Tibial nerve (tissue), 4 donors: ENCODE measurements around the gene BAK1. TPM values are rescaled to one million over a fixed set of nuclear protein-coding genes. Genes with fewer than 3 reads are reported as not detected.

Experiments
- DNase-seq, 2 donors: peaks; one replicate each; pipeline ENCODE4 v3.0.0-alpha.2; 2019; ENCODE audit warnings: low spot score in 2 of 2
- H3K27ac ChIP-seq, 4 donors: fragments of 200-600 bp; sonication (generic) in 3 of 4; one replicate each; pipeline ENCODE4 v1.5.1; 2017 to 2019; ENCODE audit warnings: mild to moderate bottlenecking in 1 of 4
- H3K27me3 ChIP-seq, 2 donors: fragments of 200-600 bp; sonication (generic) in 1 of 2; one replicate each; pipeline versions ENCODE4 v1.5.1 to v1.6.0; 2017 to 2019
- H3K36me3 ChIP-seq, 3 donors: fragments of 200-600 bp; sonication (generic); one replicate each; pipeline ENCODE4 v1.5.1; 2018 to 2019
- H3K4me1 ChIP-seq, 4 donors: fragments of 200-600 bp; sonication (generic) in 3 of 4; one replicate each; pipeline ENCODE4 v1.5.1; 2017 to 2019
- H3K4me3 ChIP-seq, 4 donors: fragments of 200-600 bp; sonication (generic) in 3 of 4; one replicate each; pipeline ENCODE4 v1.5.1; 2017 to 2019; ENCODE audit warnings: mild to moderate bottlenecking in 1 of 4, moderate library complexity in 1 of 4
- H3K9me3 ChIP-seq, 4 donors: fragments of 200-600 bp; sonication (generic) in 3 of 4; one replicate each; pipeline ENCODE4 v1.5.1; 2017 to 2019
- EP300 ChIP-seq, 2 donors: sonication (generic); formaldehyde crosslinking; IDR thresholded peaks; one replicate each; pipeline ENCODE4 v1.6.1; 2017; ENCODE audit warnings: antibody characterized with exemption in 2 of 2, mild to moderate bottlenecking in 1 of 2
- POLR2A ChIP-seq, 2 donors: fragments of 450-650 bp; IDR thresholded peaks; one replicate each; pipeline ENCODE4 v1.6.1; 2017; ENCODE audit warnings: antibody characterized with exemption in 2 of 2, mild to moderate bottlenecking in 2 of 2, moderate library complexity in 2 of 2
- WGBS, 2 donors: methylation state at CpG; one replicate each; pipeline ENCODE4 v1.1.5; 2018; 5-methylcytosine and 5-hydroxymethylcytosine counted together
- total RNA-seq, 4 donors: library from RNA; depleted of rRNA; stranded (reverse); fragments of >200 nt; gene quantifications; one replicate each; pipeline ENCODE4 v1.1.0, GENCODE V29; 2016
- TF ChIP-seq, protein P1 (sequence below), 5 experiments: fragments of 200-600 bp in 3 of 5; fragments of 450-650 bp in 2 of 5; sonication (generic) in 3 of 5; IDR thresholded peaks; one replicate each; pipeline ENCODE4 v1.5.1; 2016 to 2019; ENCODE audit warnings: antibody characterized with exemption in 5 of 5, mild to moderate bottlenecking in 3 of 5, moderate library complexity in 2 of 5

The BAK1 gene
- total RNA-seq, 4 donors from 2014 or later, result 7.9 to 15.3 (median 10.1) TPM

DNA sequence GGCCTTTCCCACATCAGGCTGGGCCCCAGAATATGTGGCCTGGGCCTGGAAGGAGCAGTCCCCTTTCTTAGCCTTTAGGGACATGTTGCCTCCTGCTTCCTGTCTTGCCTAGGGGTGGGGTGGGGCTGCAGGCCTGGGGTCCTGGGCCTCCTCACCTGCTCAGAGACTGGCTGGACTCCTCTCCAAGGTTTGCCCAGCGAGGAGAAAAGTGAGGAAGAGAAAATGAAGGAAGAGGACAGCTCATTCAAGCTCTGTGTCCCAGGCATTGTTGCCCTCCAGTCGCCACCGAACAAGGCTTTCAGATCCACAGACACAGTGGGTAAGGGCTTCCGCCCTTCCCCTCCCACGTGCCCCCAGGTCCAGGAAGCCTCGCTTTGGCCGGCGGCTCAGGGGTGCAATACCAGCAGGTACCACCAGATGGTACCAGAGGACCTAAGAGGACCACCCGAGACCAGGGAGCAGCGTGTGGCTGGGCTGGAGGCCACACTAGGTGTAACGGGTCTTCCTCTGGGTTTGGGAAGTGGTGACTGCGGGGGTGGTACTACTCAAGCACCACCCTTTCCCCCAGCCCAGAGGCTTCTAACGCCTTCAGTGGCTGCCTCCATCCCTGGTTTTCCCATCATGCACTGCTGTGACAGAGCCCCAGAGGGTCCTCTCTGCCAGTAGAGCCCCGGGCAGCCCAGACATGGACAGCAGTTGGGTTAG is 5.5 kb upstream of the BAK1 start:
- Histone ChIP-seq H3K27me3 (no peaks in the 10 kb centered on the region), H3K36me3 (no peaks in the 10 kb centered on the region), H3K9me3 (no peaks in the 10 kb centered on the region), H3K4me1 (peaks cover 3 to 29% (median 18%) of the 10 kb centered on the region in 4 donors), H3K27ac (peak overlapping the region in 1 of 4 donors; percentile 55), H3K4me3 (peak overlapping the region in 1 of 4 donors; percentile 15)
- TF ChIP-seq EP300 (IDR thresholded peaks at IDR 0.05), result no peak
- TF ChIP-seq, protein P1, sequence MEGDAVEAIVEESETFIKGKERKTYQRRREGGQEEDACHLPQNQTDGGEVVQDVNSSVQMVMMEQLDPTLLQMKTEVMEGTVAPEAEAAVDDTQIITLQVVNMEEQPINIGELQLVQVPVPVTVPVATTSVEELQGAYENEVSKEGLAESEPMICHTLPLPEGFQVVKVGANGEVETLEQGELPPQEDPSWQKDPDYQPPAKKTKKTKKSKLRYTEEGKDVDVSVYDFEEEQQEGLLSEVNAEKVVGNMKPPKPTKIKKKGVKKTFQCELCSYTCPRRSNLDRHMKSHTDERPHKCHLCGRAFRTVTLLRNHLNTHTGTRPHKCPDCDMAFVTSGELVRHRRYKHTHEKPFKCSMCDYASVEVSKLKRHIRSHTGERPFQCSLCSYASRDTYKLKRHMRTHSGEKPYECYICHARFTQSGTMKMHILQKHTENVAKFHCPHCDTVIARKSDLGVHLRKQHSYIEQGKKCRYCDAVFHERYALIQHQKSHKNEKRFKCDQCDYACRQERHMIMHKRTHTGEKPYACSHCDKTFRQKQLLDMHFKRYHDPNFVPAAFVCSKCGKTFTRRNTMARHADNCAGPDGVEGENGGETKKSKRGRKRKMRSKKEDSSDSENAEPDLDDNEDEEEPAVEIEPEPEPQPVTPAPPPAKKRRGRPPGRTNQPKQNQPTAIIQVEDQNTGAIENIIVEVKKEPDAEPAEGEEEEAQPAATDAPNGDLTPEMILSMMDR (IDR thresholded peaks at IDR 0.05), result peak; percentile 94 to 100 (median 98)
- 8 to 9% methylated on average over 13 to 14 of the region's 14 CpGs for WGBS, 2 donors
- peak; percentile 79 to 91 for DNase-seq

DNA sequence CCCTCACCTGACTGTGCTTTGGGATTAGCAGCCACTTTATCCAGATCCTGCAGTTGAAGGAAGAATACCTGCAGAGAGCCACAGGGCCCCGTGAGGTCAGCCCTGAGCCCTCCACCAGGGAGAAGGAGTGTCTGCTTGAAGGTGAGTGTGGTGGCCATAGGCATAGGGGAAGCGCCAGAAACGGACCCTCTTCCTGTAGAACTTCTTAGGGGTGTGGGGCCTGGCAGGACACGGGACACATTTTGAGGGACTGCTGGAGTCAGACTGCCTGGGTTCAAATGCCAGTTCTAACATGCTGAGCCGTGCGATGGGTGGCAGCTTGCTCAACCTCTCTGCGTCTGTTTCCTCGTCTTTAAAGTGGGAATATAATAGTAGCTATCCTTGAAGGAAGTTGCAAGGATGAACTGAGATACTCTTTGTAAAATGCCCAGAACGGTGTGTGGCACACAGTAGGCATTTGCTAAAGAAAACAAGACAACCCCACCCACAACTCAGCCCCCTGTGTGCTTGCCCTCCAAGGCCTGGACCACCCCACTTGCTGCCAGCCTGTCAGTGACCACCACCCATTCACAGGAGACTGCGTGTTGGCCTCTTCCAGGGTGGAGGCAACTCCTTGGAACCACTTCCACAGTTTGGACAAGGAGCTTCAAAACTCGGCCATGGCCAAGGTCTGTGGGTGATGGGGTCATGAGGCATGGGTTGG is 4.8 kb upstream of the BAK1 start:
- Histone ChIP-seq H3K9me3 (no peaks in the 10 kb centered on the region), H3K36me3 (no peaks in the 10 kb centered on the region), H3K4me3 (no peak overlapping the region), H3K27ac (peak overlapping the region in 1 of 4 donors; percentile 55), H3K27me3 (no peaks in the 10 kb centered on the region), H3K4me1 (peaks cover 1 to 26% (median 13%) of the 10 kb centered on the region in 4 donors)
- WGBS, 2 donors, result 76 to 79% methylated on average over 11 of the region's 11 CpGs
- TF ChIP-seq, protein P1 (IDR thresholded peaks at IDR 0.05), result no peak
- no peak for TF ChIP-seq POLR2A (IDR thresholded peaks at IDR 0.05)
- no peak for TF ChIP-seq EP300 (IDR thresholded peaks at IDR 0.05)
- DNase-seq, result no peak

DNA sequence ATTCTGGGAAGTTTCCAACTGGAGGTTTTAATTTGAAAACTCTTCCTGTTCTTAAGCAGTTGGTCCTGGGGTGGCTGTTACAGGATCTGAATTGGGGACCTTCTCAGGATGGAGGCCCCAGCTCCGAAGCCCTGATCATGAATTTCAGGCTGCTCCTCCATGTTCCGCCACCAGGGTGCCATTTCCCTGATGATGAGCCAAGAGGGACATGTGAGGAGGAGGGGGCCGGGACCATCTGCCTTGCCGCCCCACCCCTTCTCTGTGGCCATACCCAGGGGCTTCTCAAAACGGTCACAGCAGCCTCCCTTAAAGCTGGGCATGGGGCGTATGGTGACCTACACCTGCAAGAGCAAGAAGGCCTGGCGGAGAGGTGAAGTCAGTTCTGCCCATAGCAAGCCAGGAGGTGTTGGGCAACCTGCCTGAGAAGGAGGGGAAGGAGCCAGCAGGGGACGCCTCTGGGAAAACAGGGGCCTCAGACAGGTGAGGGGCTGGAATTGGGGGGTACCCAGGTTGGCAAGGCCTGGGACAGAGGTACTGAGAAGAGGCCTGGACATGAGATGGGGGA is 3.6 kb upstream of the BAK1 start:
- Histone ChIP-seq H3K27ac (no peak overlapping the region), H3K27me3 (no peaks in the 10 kb centered on the region), H3K36me3 (no peaks in the 10 kb centered on the region), H3K4me3 (no peak overlapping the region), H3K4me1 (peaks cover 0 to 29% (median 13%) of the 10 kb centered on the region in 4 donors), H3K9me3 (no peaks in the 10 kb centered on the region)
- TF ChIP-seq, protein P1 (IDR thresholded peaks at IDR 0.05), result peak in 3 of 5 experiments; percentile 9 to 19 (median 18)
- TF ChIP-seq EP300 (IDR thresholded peaks at IDR 0.05), result no peak
- WGBS, 2 donors, result 59 to 74% methylated on average over 8 of the region's 8 CpGs
- DNase-seq, result no peak

DNA sequence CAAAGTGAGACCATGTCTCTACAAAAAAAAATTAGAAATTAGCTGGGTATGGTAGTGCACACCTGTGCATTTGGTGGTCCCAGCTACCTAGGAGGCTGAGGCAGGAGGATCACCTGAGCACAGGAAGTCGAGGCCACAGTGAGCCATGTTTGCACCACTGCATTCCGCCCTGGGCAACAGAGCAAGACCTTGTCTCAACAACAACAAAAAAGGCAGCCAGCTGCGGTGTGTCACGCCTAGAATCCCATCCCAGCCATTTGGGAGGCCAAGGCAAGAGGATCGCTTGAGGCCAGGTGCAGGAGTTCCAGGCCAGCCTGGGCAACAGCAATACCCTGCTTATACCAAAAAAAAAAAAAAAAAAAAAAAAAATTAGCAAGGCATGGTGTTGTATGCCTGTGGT is 1.1 kb upstream of the BAK1 start:
- 91 to 93% methylated on average over 5 of the region's 5 CpGs for WGBS, 2 donors
- no peak overlapping the region for H3K4me3 ChIP-seq
- H3K4me1 ChIP-seq, result peaks cover 0 to 48% (median 22%) of the 10 kb centered on the region in 4 donors
- TF ChIP-seq EP300 (IDR thresholded peaks at IDR 0.05), result no peak
- no peak for TF ChIP-seq POLR2A (IDR thresholded peaks at IDR 0.05)
- TF ChIP-seq, protein P1 (IDR thresholded peaks at IDR 0.05), result no peak
- H3K9me3 ChIP-seq, result no peaks in the 10 kb centered on the region
- H3K27ac ChIP-seq, result no peak overlapping the region
- no peaks in the 10 kb centered on the region for H3K27me3 ChIP-seq
- peaks cover 0 to 17% (median 0%) of the 10 kb centered on the region in 3 donors for H3K36me3 ChIP-seq
- no peak for DNase-seq
